Breast epithelium (tissue), 3 donors: Measurements from ENCODE around the gene OR4D6.

Experiments used
- CTCF ChIP-seq, 3 donors: fragments of 450-650 bp; IDR thresholded peaks; one replicate each; pipeline ENCODE4 v1.5.1; 2016 to 2017; ENCODE audit warnings: antibody characterized with exemption in 3 of 3, mild to moderate bottlenecking in 3 of 3, moderate library complexity in 3 of 3
- POLR2A ChIP-seq: fragments of 450-650 bp; IDR thresholded peaks from one replicate; pipeline ENCODE4 v1.6.1; 2016; ENCODE audit warnings: antibody characterized with exemption, mild to moderate bottlenecking, moderate library complexity

- no peak for TF ChIP-seq CTCF (IDR thresholded peaks at IDR 0.05)
- TF ChIP-seq POLR2A = no peak
Measured at GRCh38 chr11:59427068-59427382, 29.7 kb upstream of the OR4D6 start.
